ENCODE data around the gene NUP42.
"Not testable (repeated sequence)": the region's sequence is repeated elsewhere in the genome, so short reads cannot be mapped to it uniquely, and the experiment has no call there.

Gene NUP42

DNA sequence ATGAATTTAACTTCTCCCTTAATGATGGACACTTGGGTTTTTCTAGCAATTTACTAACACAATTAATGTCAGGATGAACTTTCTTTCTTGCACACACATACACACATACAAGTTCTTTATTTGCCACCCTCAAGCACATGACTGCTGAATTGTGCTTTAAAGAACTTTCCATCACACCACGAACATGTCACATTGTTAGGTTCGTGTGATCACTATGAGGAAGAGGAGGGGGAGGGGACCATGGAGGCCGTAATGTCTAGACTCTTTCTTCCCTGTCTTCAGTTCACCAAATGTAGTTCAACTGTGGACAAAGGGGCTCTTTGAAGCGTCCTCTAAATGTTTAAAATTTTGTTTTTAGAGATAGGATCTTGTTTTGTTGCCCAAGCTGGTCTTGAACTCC is 31.0 kb downstream of the NUP42 start:
- Histone ChIP-seq H3K9ac (ENCODE audit: low read depth in 1 of 2, low read length in 2 of 2) (no peak overlapping the region), H3K27me3 (ENCODE audit: control insufficient read depth in 1 of 2, insufficient read depth in 2 of 2, low read length in 2 of 2) (no peaks in the 10 kb centered on the region), H3K9me3 (ENCODE audit: control insufficient read depth in 1 of 2, low read length in 2 of 2) (no peaks in the 10 kb centered on the region), H3K4me3 (ENCODE audit: low read depth in 1 of 2, low read length in 2 of 2) (no peak overlapping the region), H3K4me1 (ENCODE audit: control insufficient read depth in 1 of 2, insufficient read depth in 2 of 2, low read length in 2 of 2) (peaks cover 0 to 3% of the 10 kb centered on the region in 2 donors), H3K27ac (ENCODE audit: low read depth, low read length) (no peak overlapping the region), H3K36me3 (ENCODE audit: control insufficient read depth in 1 of 2, insufficient read depth in 2 of 2, low read length in 2 of 2) (no peaks in the 10 kb centered on the region)

- Histone ChIP-seq H3K4me1 (ENCODE audit: control insufficient read depth in 1 of 2, insufficient read depth in 2 of 2, low read length in 2 of 2) (peaks cover 0 to 3% of the 10 kb centered on the region in 2 donors), H3K9me3 (ENCODE audit: control insufficient read depth in 1 of 2, low read length in 2 of 2) (no peaks in the 10 kb centered on the region), H3K4me3 (ENCODE audit: low read depth in 1 of 2, low read length in 2 of 2) (no peak overlapping the region), H3K27ac (ENCODE audit: low read depth, low read length) (no peak overlapping the region), H3K27me3 (ENCODE audit: control insufficient read depth in 1 of 2, insufficient read depth in 2 of 2, low read length in 2 of 2) (no peaks in the 10 kb centered on the region), H3K36me3 (ENCODE audit: control insufficient read depth in 1 of 2, insufficient read depth in 2 of 2, low read length in 2 of 2) (no peaks in the 10 kb centered on the region), H3K9ac (ENCODE audit: low read depth in 1 of 2, low read length in 2 of 2) (no peak overlapping the region)
These were observed 31.9 kb downstream of the NUP42 start for GRCh38 chr7:23213755-23214154.

DNA sequence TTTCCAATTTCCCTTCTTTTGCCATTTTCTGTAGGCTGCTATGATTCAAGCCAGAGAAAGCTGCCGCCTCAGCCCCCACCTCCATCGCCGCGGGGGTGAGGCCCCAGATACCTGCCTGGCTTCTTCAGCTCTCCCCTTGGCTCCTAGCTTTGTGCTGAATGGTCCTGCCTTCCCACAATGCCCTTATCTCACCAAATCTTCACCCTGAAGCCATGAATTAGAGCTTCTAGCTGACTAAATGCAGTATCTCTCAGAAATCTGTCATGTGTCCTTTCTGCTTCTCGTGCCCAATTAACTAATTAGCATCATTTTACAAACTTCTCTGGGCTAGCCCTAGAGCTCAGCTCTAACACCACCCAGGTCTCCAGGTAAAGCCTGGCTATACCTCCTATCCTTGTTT is 32.6 kb downstream of the NUP42 start:
- no peaks in the 10 kb centered on the region for H3K9me3 ChIP-seq (ENCODE audit: control insufficient read depth in 1 of 2, low read length in 2 of 2)

GRCh38 chr7:23214938-23215337 is 33.1 kb downstream of the NUP42 start:
- H3K27ac ChIP-seq (ENCODE audit: low read depth, low read length), result no peak overlapping the region
- H3K9ac ChIP-seq (ENCODE audit: low read depth in 1 of 2, low read length in 2 of 2), result no peak overlapping the region
- no peaks in the 10 kb centered on the region for H3K36me3 ChIP-seq (ENCODE audit: control insufficient read depth in 1 of 2, insufficient read depth in 2 of 2, low read length in 2 of 2)
- no peak overlapping the region for H3K4me3 ChIP-seq (ENCODE audit: low read depth in 1 of 2, low read length in 2 of 2)
- H3K9me3 ChIP-seq (ENCODE audit: control insufficient read depth in 1 of 2, low read length in 2 of 2), result no peaks in the 10 kb centered on the region
- no peaks in the 10 kb centered on the region for H3K27me3 ChIP-seq (ENCODE audit: control insufficient read depth in 1 of 2, insufficient read depth in 2 of 2, low read length in 2 of 2)
- H3K4me1 ChIP-seq (ENCODE audit: control insufficient read depth in 1 of 2, insufficient read depth in 2 of 2, low read length in 2 of 2), result peaks cover 0 to 3% of the 10 kb centered on the region in 2 donors

More for the DNA sequence above, 32.6 kb downstream of the NUP42 start:
- Histone ChIP-seq H3K4me1 (ENCODE audit: control insufficient read depth in 1 of 2, insufficient read depth in 2 of 2, low read length in 2 of 2) (peaks cover 0 to 3% of the 10 kb centered on the region in 2 donors), H3K36me3 (ENCODE audit: control insufficient read depth in 1 of 2, insufficient read depth in 2 of 2, low read length in 2 of 2) (no peaks in the 10 kb centered on the region), H3K27ac (ENCODE audit: low read depth, low read length) (no peak overlapping the region), H3K9ac (ENCODE audit: low read depth in 1 of 2, low read length in 2 of 2) (no peak overlapping the region), H3K4me3 (ENCODE audit: low read depth in 1 of 2, low read length in 2 of 2) (no peak overlapping the region), H3K27me3 (ENCODE audit: control insufficient read depth in 1 of 2, insufficient read depth in 2 of 2, low read length in 2 of 2) (no peaks in the 10 kb centered on the region)

GRCh38 chr7:23216021-23216420 is 34.2 kb downstream of the NUP42 start:
- peaks cover 0 to 3% of the 10 kb centered on the region in 2 donors for H3K4me1 ChIP-seq (ENCODE audit: control insufficient read depth in 1 of 2, insufficient read depth in 2 of 2, low read length in 2 of 2)
- H3K4me3 ChIP-seq (ENCODE audit: low read depth in 1 of 2, low read length in 2 of 2), result no peak overlapping the region
- H3K9ac ChIP-seq (ENCODE audit: low read depth in 1 of 2, low read length in 2 of 2), result no peak overlapping the region
- no peaks in the 10 kb centered on the region for H3K27me3 ChIP-seq (ENCODE audit: control insufficient read depth in 1 of 2, insufficient read depth in 2 of 2, low read length in 2 of 2)
- H3K36me3 ChIP-seq (ENCODE audit: control insufficient read depth in 1 of 2, insufficient read depth in 2 of 2, low read length in 2 of 2), result no peaks in the 10 kb centered on the region
- no peak overlapping the region for H3K27ac ChIP-seq (ENCODE audit: low read depth, low read length)
- H3K9me3 ChIP-seq (ENCODE audit: control insufficient read depth in 1 of 2, low read length in 2 of 2), result no peaks in the 10 kb centered on the region

DNA sequence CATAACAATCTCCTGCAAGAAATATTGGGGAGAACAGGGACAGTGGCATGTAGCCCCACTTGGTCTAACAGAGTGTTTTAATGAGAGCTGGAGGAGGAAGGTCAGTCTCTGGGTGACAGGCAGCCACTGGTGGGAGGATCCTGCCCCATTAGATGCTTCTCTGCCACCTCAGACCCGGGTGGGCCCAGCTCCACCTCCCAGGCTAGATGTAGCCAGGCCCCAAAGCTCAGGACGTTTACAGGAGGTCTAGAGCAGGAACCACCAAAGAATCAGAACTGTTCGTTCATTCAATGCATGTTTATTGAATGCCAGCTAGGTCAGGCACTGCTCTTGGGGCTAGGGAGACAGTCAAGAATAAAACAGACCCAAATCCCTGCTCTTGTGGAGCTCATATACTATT is 36.3 kb downstream of the NUP42 start:
- Histone ChIP-seq H3K27ac (ENCODE audit: low read depth, low read length) (no peak overlapping the region), H3K9me3 (ENCODE audit: control insufficient read depth in 1 of 2, low read length in 2 of 2) (no peaks in the 10 kb centered on the region), H3K27me3 (ENCODE audit: control insufficient read depth in 1 of 2, insufficient read depth in 2 of 2, low read length in 2 of 2) (no peaks in the 10 kb centered on the region), H3K9ac (ENCODE audit: low read depth in 1 of 2, low read length in 2 of 2) (no peak overlapping the region), H3K36me3 (ENCODE audit: control insufficient read depth in 1 of 2, insufficient read depth in 2 of 2, low read length in 2 of 2) (no peaks in the 10 kb centered on the region), H3K4me1 (ENCODE audit: control insufficient read depth in 1 of 2, insufficient read depth in 2 of 2, low read length in 2 of 2) (peaks cover 0 to 3% of the 10 kb centered on the region in 2 donors), H3K4me3 (ENCODE audit: low read depth in 1 of 2, low read length in 2 of 2) (no peak overlapping the region)

GRCh38 chr7:23220690-23221305 is 39.0 kb downstream of the NUP42 start:
- Histone ChIP-seq H3K9me3 (ENCODE audit: control insufficient read depth in 1 of 2, low read length in 2 of 2) (no peaks in the 10 kb centered on the region), H3K4me3 (ENCODE audit: low read depth in 1 of 2, low read length in 2 of 2) (no peak overlapping the region), H3K9ac (ENCODE audit: low read depth in 1 of 2, low read length in 2 of 2) (no peak overlapping the region), H3K36me3 (ENCODE audit: control insufficient read depth in 1 of 2, insufficient read depth in 2 of 2, low read length in 2 of 2) (no peaks in the 10 kb centered on the region), H3K4me1 (ENCODE audit: control insufficient read depth in 1 of 2, insufficient read depth in 2 of 2, low read length in 2 of 2) (no peaks in the 10 kb centered on the region), H3K27ac (ENCODE audit: low read depth, low read length) (no peak overlapping the region), H3K27me3 (ENCODE audit: control insufficient read depth in 1 of 2, insufficient read depth in 2 of 2, low read length in 2 of 2) (no peaks in the 10 kb centered on the region)

DNA sequence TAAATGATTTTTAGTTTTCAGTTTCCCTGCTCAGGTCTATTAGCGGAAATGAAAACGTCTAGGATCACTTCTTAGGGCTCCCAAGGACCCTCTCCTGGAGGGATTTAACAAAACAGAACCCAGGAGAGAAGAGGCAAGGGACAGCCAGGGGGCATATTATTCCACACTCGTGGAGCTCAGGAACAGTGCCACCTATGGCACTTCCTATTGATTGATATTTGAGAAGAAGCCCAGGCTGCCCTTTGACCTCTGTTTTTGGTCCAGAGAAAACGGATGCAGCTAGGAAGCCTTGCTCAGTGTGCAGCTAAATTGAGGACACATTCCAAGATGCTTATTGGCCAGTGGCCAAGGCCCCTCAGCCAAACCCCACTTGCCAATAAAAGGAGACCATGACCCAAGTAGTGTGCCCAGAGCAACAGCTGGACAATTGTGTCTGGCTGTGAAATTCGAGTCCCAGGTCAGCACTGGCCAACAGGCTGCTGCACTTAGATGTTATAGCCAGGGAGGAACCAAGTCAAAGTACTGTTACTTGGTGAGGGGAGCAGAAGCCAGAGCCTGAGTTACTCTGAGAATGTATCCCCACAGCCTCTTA is 40.7 kb downstream of the NUP42 start:
- Histone ChIP-seq H3K9me3 (ENCODE audit: control insufficient read depth in 1 of 2, low read length in 2 of 2) (no peaks in the 10 kb centered on the region), H3K27me3 (ENCODE audit: control insufficient read depth in 1 of 2, insufficient read depth in 2 of 2, low read length in 2 of 2) (no peaks in the 10 kb centered on the region), H3K4me1 (ENCODE audit: control insufficient read depth in 1 of 2, insufficient read depth in 2 of 2, low read length in 2 of 2) (no peaks in the 10 kb centered on the region), H3K4me3 (ENCODE audit: low read depth in 1 of 2, low read length in 2 of 2) (no peak overlapping the region), H3K9ac (ENCODE audit: low read depth in 1 of 2, low read length in 2 of 2) (no peak overlapping the region), H3K36me3 (ENCODE audit: control insufficient read depth in 1 of 2, insufficient read depth in 2 of 2, low read length in 2 of 2) (no peaks in the 10 kb centered on the region), H3K27ac (ENCODE audit: low read depth, low read length) (no peak overlapping the region)

- H3K27me3 ChIP-seq (ENCODE audit: control insufficient read depth in 1 of 2, insufficient read depth in 2 of 2, low read length in 2 of 2); H3K4me1 ChIP-seq (ENCODE audit: control insufficient read depth in 1 of 2, insufficient read depth in 2 of 2, low read length in 2 of 2); H3K9me3 ChIP-seq (ENCODE audit: control insufficient read depth in 1 of 2, low read length in 2 of 2); H3K27ac ChIP-seq (ENCODE audit: low read depth, low read length); H3K9ac ChIP-seq (ENCODE audit: low read depth in 1 of 2, low read length in 2 of 2); H3K36me3 ChIP-seq (ENCODE audit: control insufficient read depth in 1 of 2, insufficient read depth in 2 of 2, low read length in 2 of 2); H3K4me3 ChIP-seq (ENCODE audit: low read depth in 1 of 2, low read length in 2 of 2): not testable (repeated sequence)
These were observed 42.5 kb downstream of the NUP42 start for GRCh38 chr7:23224364-23224763.

DNA sequence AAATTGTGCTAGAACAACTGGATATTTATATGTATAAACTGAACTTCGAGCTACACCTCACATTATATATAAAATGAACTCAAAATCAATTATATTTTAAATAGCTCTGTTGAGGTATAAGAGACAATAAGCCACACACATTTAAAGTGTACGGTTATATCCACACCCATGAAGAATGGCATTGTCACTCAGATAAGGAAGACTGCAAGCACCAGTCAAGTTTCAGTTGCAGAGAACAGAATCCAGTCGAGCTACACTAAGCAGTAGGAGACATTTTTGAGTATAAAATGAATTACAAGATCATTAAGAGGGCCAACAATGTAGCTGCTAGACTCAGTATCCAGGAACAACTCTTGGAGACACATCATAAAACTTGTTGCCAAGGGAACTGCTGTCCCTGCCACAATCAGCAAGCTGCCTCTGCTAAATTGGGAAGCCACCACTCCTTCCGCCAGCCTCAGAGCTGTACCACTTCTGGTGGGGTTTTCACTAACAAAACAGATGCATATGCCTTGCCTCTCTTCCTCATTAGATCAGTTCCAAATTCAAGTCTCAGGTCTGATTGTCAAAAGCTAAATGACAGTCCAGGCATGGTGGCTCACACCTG is 45.1 kb downstream of the NUP42 start:
- Histone ChIP-seq H3K27ac (ENCODE audit: low read depth, low read length) (no peak overlapping the region), H3K27me3 (ENCODE audit: control insufficient read depth in 1 of 2, insufficient read depth in 2 of 2, low read length in 2 of 2) (no peaks in the 10 kb centered on the region)

More for the DNA sequence above, 45.1 kb downstream of the NUP42 start:
- Histone ChIP-seq H3K4me1 (ENCODE audit: control insufficient read depth in 1 of 2, insufficient read depth in 2 of 2, low read length in 2 of 2) (no peaks in the 10 kb centered on the region), H3K36me3 (ENCODE audit: control insufficient read depth in 1 of 2, insufficient read depth in 2 of 2, low read length in 2 of 2) (no peaks in the 10 kb centered on the region), H3K4me3 (ENCODE audit: low read depth in 1 of 2, low read length in 2 of 2) (no peak overlapping the region), H3K9ac (ENCODE audit: low read depth in 1 of 2, low read length in 2 of 2) (no peak overlapping the region), H3K9me3 (ENCODE audit: control insufficient read depth in 1 of 2, low read length in 2 of 2) (no peaks in the 10 kb centered on the region)

All from duodenal mucosa (tissue), 2 donors.